ENCODE results near the gene DENND5B. TPM values are rescaled to one million over a fixed set of nuclear protein-coding genes. Genes with fewer than 3 reads are reported as not detected.
"Not testable (repeated sequence)": the region's sequence is repeated elsewhere in the genome, so short reads cannot be mapped to it uniquely, and the experiment has no call there.

The DENND5B gene
- total RNA-seq, 1 experiment from 2014 or later, result 20.8 TPM

GRCh38 chr12:31517994-31518393 lies 72.9 kb downstream of the DENND5B start:
- Histone ChIP-seq H3K9me3 (replicated peaks) (no peaks in the 10 kb centered on the region), H3K27ac (peak overlapping the region; percentile 86), H3K27me3 (no peaks in the 10 kb centered on the region), H3K4me1 (peaks cover 30% of the 10 kb centered on the region), H3K4me3 (no peak overlapping the region), H3K36me3 (no peaks in the 10 kb centered on the region)
- peak in 1 of 2 experiments; percentile 37 for DNase-seq

GRCh38 chr12:31516702-31517101 lies 74.2 kb downstream of the DENND5B start:
- H3K27ac ChIP-seq, result no peak overlapping the region
- H3K4me3 ChIP-seq, result no peak overlapping the region
- H3K27me3 ChIP-seq, result no peaks in the 10 kb centered on the region
- H3K9me3 ChIP-seq (replicated peaks), result no peaks in the 10 kb centered on the region
- peaks cover 25% of the 10 kb centered on the region for H3K4me1 ChIP-seq
- DNase-seq, result no peak
- H3K36me3 ChIP-seq, result no peaks in the 10 kb centered on the region

DNA sequence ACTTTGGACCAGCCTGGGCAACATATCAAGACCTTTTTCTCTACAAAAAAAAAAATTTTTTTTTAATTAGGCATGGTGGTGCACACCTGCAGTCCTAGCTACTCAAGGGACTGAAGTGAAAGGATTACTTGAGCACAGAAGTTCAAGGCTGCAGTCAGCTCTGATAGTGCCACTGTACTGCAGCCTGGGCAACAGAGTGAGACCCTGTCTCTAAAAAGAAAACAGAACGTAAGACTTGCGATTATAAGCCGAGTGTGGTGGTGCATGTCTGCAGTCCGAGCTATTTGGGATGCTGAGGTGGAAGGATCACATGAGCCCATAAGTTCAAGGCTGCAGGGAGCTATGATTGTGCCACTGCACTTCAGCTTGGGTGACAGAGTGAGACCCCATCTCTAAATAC lies 76.0 kb downstream of the DENND5B start:
- peaks cover 25% of the 10 kb centered on the region for H3K4me1 ChIP-seq
- DNase-seq, result no peak
- H3K4me3 ChIP-seq, result no peak overlapping the region

DNA sequence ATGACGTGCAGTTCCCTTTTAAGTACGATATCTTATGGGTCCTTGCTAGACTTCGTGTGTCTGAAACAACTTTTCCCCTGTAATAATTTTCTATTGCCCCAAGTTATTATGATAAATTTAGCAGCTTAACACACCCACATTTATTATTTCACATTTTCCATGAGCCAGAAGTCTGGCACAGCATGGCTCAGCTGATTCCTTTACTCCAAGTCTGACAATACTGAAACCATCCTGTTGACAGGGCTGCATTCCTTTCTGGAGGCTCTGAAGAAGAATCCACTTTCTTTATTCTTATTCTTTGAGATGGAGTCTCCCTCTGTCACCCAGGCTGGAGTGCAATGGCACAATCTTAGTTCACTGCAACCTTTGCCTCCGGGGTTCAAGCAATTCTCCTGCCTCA lies 80.9 kb downstream of the DENND5B start:
- H3K27me3 ChIP-seq, result no peaks in the 10 kb centered on the region
- H3K9me3 ChIP-seq (replicated peaks), result 0 out of 2 replicates have a peak, but pooled peaks cover 3% of the 10 kb centered on the region
- H3K4me1 ChIP-seq, result no peaks in the 10 kb centered on the region
- no peak overlapping the region for H3K4me3 ChIP-seq
- no peaks in the 10 kb centered on the region for H3K36me3 ChIP-seq
- DNase-seq, result no peak
- H3K27ac ChIP-seq, result no peak overlapping the region

More for the DNA sequence above, 76.0 kb downstream of the DENND5B start:
- Histone ChIP-seq H3K9me3 (replicated peaks) (no peaks in the 10 kb centered on the region), H3K36me3 (no peaks in the 10 kb centered on the region), H3K27me3 (no peaks in the 10 kb centered on the region), H3K27ac (no peak overlapping the region)

DNA sequence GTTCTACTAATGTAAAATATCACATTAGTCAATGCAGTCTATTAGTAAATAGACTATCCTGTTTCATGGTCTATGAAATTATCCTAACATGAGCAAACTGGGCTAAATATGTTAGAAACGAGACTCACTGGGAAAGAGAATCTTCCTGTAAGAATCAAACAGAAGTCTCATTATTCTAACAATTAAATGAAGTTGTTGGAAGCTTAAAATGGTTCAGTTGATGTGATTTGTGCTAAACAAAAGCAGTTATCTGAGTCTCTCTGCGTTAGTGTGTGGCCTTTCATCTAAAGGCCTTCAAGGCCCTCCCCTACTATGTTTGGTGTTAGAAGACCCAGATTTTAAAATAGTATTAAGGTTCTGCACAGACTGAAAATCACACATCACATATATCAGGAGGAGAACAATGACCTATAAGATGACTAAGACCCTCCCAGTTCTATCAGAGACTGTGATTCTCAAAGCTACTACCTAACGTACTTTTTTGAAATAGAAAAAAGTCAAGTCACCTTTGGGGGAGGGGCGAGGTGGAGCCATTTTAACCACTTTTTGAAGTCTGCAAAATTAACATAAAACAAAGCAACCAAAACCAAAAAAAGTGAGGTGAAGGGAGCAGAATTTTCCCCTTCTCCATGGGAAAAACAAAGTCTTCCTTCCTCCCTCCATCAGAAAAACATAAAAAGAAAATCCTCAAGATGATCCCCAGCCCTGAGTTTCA lies 82.3 kb downstream of the DENND5B start:
- Histone ChIP-seq H3K27ac (no peak overlapping the region), H3K4me3 (no peak overlapping the region), H3K36me3 (no peaks in the 10 kb centered on the region), H3K27me3 (no peaks in the 10 kb centered on the region), H3K9me3 (replicated peaks) (peaks cover 3% of the 10 kb centered on the region; the same call in 1 of the 2 replicates), H3K4me1 (no peaks in the 10 kb centered on the region)
- DNase-seq, result no peak

DNA sequence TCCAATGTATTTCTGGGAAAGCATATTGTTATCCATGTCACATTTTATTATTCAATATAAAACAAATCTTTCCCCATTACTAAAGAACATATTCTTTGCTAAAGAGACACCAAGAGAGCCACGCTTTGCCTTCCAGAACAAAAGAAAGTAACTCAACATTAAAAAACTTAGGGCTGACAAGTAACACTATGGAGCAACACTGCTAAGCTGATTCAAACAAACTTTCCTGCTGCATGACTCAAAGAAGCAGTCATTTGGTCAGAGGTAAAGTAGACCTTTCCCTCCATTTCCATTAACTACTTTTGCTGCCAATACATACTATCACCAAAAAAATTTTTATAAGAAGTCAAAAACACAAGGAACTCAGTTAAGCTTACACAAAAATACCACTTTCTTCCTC lies 83.0 kb downstream of the DENND5B start:
- Histone ChIP-seq H3K4me3 (no peak overlapping the region), H3K27ac (no peak overlapping the region)

GRCh38 chr12:31506515-31507306 lies 84.2 kb downstream of the DENND5B start:
- Histone ChIP-seq H3K4me1 (no peaks in the 10 kb centered on the region), H3K4me3 (no peak overlapping the region), H3K27me3 (no peaks in the 10 kb centered on the region), H3K36me3 (no peaks in the 10 kb centered on the region), H3K9me3 (replicated peaks) (peaks cover 3% of the 10 kb centered on the region; the same call in 1 of the 2 replicates), H3K27ac (no peak overlapping the region)
- no peak for DNase-seq

More for the DNA sequence above, 83.0 kb downstream of the DENND5B start:
- Histone ChIP-seq H3K36me3 (no peaks in the 10 kb centered on the region), H3K4me1 (no peaks in the 10 kb centered on the region), H3K9me3 (replicated peaks) (peaks cover 3% of the 10 kb centered on the region; the same call in 1 of the 2 replicates), H3K27me3 (no peaks in the 10 kb centered on the region)
- no peak for DNase-seq

GRCh38 chr12:31504625-31505222 lies 86.2 kb downstream of the DENND5B start:
- peaks cover 3% of the 10 kb centered on the region; the same call in 1 of the 2 replicates for H3K9me3 ChIP-seq (replicated peaks)
- no peaks in the 10 kb centered on the region for H3K27me3 ChIP-seq
- H3K27ac ChIP-seq, result no peak overlapping the region
- no peaks in the 10 kb centered on the region for H3K36me3 ChIP-seq
- no peaks in the 10 kb centered on the region for H3K4me1 ChIP-seq
- H3K4me3 ChIP-seq, result no peak overlapping the region
- no peak for DNase-seq

DNA sequence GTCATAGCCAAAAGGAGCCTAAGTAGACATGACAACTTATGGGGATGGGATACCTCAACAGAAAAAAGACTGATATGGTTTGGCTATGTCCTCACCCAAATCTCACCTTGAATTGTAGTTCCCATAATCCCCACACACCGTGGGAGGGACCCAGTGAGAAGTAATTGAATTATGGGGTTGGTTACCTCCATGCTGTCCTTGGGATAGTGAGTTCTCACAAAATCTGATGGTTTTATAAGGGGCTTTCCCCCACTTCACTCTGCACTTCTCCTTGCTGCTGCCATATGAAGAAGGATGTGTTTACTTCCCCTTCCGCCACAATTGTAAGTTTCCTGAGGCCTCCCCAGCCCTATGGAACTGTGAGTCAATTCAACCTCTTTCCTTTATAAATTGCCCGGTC lies 89.9 kb downstream of the DENND5B start:
- H3K27me3 ChIP-seq; H3K4me3 ChIP-seq; H3K36me3 ChIP-seq; DNase-seq; H3K4me1 ChIP-seq; H3K9me3 ChIP-seq (replicated peaks); H3K27ac ChIP-seq: not testable (repeated sequence)

GRCh38 chr12:31499567-31499966 lies 91.4 kb downstream of the DENND5B start:
- no peak for DNase-seq
- no peaks in the 10 kb centered on the region for H3K4me1 ChIP-seq
- no peaks in the 10 kb centered on the region for H3K27me3 ChIP-seq
- no peaks in the 10 kb centered on the region; the same call in 1 of the 2 replicates for H3K9me3 ChIP-seq (replicated peaks)
- no peak overlapping the region for H3K27ac ChIP-seq
- peaks cover 3% of the 10 kb centered on the region; the same call in 1 of the 2 replicates for H3K36me3 ChIP-seq
- H3K4me3 ChIP-seq, result no peak overlapping the region

- H3K9me3 ChIP-seq (replicated peaks), result no peaks in the 10 kb centered on the region
- no peak overlapping the region for H3K4me3 ChIP-seq
- H3K27ac ChIP-seq, result no peak overlapping the region
- H3K4me1 ChIP-seq, result no peaks in the 10 kb centered on the region
- no peak for DNase-seq
- no peaks in the 10 kb centered on the region for H3K27me3 ChIP-seq
- peaks cover 3% of the 10 kb centered on the region; the same call in 1 of the 2 replicates for H3K36me3 ChIP-seq
Observed at GRCh38 chr12:31498424-31498823, 92.5 kb downstream of the DENND5B start.

DNA sequence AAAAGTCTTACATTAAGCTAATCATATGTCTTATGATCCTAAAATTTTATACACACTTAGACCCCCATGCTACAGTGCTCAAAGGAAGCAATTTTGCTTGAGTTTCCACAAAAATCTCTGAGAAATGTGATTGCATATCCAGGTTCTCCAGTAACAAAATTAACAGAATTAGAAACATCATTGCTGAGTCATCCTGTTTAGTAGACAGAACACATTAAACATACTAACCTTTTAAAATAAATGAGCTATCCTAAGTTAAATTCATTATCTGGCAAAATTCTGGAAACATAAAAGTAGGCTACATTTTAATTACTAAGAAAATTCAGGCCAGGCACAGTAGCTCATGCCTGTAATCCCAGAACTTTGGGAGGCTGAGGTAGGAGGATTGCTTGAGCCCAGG lies 94.7 kb downstream of the DENND5B start:
- H3K4me1 ChIP-seq, result peaks cover 16% of the 10 kb centered on the region

GRCh38 chr12:31494455-31494854 lies 96.5 kb downstream of the DENND5B start:
- no peak overlapping the region for H3K27ac ChIP-seq
- DNase-seq, result no peak
- H3K36me3 ChIP-seq, result peaks cover 3% of the 10 kb centered on the region; the same call in 1 of the 2 replicates
- no peak overlapping the region for H3K4me3 ChIP-seq
- H3K9me3 ChIP-seq (replicated peaks), result no peaks in the 10 kb centered on the region
- peaks cover 16% of the 10 kb centered on the region for H3K4me1 ChIP-seq
- no peaks in the 10 kb centered on the region for H3K27me3 ChIP-seq

More for the DNA sequence above, 94.7 kb downstream of the DENND5B start:
- H3K27ac ChIP-seq, result no peak overlapping the region
- H3K36me3 ChIP-seq, result peaks cover 3% of the 10 kb centered on the region; the same call in 1 of the 2 replicates
- H3K9me3 ChIP-seq (replicated peaks), result no peaks in the 10 kb centered on the region
- H3K27me3 ChIP-seq, result no peaks in the 10 kb centered on the region
- no peak overlapping the region for H3K4me3 ChIP-seq
- no peak for DNase-seq

- no peaks in the 10 kb centered on the region for H3K27me3 ChIP-seq
- peak overlapping the region; percentile 22; the same call in 1 of the 2 replicates for H3K27ac ChIP-seq
- H3K36me3 ChIP-seq, result peaks cover 3% of the 10 kb centered on the region; the same call in 1 of the 2 replicates
- H3K9me3 ChIP-seq (replicated peaks), result no peaks in the 10 kb centered on the region
- DNase-seq, result no peak
- H3K4me1 ChIP-seq, result peaks cover 16% of the 10 kb centered on the region
- H3K4me3 ChIP-seq, result no peak overlapping the region
Observed at GRCh38 chr12:31492599-31493196, 98.2 kb downstream of the DENND5B start.

Data from SJCRH30 (cell line).